Stimulated activated CD4-positive, alpha-beta T cell treated with anti-CD3 and anti-CD28 coated beads, TNF-alpha, amount 100 ng/mL, for 4 hours (primary cell): ENCODE data around the gene SLC22A16.

Experiments used
- DNase-seq, 3 experiments: peaks; one replicate each; pipeline ENCODE4 v3.0.0-alpha.2; 2020; ENCODE audit warnings: low read depth in 3 of 3

Gene SLC22A16

GRCh38 chr6:110404607-110405006 is 71.8 kb downstream of the SLC22A16 start:
- no peak for DNase-seq

GRCh38 chr6:110401585-110402176 is 74.7 kb downstream of the SLC22A16 start:
- no peak for DNase-seq

- DNase-seq = no peak
Observed at GRCh38 chr6:110400208-110400607, 76.2 kb downstream of the SLC22A16 start.

DNA sequence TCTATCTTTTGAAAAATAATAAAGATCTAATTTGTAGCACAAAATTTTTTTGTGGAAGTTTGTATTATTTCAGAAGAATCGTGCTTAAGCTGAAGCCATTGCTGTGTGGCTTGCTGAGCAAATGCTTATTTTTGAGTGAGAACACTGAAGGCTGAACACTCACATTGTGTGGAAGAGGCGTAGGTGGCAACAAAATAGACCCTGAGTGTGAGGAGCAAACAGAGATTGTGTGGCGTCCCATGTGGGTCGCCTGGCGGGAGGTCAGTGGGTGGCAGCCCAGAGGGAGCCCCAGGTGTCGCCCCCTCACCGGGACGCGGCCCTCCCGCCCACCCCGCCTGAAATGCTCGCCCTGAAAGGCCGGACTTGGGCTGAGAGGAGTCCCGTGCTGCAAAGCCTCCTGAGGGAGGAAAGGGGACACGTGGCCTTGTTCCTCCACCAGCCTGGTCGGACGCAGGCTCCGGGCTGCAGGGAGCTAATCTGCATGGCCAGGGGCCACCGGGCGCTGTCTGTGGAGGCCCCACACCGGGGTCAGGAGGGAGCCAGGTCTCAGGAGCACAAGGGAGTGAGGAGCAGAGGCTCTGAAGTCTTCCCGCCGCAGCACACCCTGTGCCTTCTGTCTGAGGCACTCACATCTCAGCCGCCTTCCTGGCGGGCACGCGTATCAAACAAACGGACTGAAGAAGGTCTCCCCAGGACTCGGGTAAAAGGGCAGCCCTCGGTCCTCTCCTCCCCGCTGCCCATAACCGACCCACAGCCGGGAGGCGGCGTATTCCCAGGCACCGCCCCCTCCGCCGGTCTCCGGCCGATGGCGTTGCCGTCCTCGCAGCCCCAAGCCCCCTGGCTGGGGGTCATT is 77.0 kb downstream of the SLC22A16 start:
- DNase-seq = no peak

DNA sequence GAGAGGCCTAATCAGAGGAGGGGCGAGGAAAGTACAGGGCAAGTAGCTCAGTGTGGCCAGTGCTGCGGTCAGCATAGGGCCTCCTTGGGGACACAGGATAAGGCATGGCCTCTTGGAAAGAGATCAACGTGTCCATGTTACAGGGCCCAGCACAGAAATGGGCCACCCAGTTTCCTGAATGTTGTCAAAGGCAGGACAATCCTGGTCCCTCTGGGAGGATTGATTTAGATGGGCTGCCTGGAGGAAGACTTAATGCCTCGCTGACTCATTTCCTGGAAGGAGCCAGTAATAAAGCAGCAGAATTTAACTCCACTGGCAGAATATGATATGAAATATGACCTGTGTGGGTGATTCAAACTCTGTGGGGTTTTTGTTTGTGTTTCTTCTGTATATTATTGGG is 77.6 kb downstream of the SLC22A16 start:
- DNase-seq = no peak

- no peak for DNase-seq
Observed at GRCh38 chr6:110395221-110395620, 81.2 kb downstream of the SLC22A16 start.

DNA sequence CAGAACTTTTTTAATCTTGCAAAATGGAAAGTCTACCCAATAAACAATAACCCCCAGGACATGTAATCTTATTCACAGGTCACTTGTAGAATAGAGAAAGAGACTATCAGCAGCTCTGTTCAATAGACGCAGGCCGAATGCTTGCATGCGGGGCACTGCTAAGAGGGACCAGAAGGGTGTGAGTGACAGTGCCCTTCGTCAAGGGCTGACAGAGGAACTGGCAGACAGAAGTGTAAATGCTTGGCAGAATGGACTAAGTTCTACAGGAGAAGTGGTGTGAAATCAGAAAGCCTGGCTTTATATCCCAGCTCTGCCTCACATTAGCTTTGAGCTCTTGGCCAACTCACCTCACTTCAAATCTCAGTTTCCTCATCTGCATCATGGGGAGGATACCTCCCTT is 82.0 kb downstream of the SLC22A16 start:
- no peak for DNase-seq

- no peak for DNase-seq
Observed at GRCh38 chr6:110392727-110393126, 83.7 kb downstream of the SLC22A16 start.

DNA sequence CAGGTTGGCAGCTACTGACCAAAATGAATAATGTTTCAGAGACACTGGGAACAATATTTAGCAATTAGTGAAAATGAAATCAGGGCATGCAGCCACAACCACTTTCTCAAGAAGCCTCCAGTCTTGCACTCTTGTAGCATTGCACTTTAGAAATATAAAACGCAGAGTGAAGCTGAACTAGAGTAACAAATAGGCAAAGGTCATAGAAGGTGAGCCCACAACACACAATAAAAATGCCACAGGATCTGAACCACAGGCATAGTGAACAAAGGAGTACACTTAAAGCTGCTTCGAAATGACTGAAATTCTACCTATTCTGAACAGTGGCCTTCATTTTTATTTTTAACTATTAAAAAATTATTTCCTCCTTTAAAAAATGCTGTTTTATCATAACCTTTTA is 86.0 kb downstream of the SLC22A16 start:
- DNase-seq = no peak

DNA sequence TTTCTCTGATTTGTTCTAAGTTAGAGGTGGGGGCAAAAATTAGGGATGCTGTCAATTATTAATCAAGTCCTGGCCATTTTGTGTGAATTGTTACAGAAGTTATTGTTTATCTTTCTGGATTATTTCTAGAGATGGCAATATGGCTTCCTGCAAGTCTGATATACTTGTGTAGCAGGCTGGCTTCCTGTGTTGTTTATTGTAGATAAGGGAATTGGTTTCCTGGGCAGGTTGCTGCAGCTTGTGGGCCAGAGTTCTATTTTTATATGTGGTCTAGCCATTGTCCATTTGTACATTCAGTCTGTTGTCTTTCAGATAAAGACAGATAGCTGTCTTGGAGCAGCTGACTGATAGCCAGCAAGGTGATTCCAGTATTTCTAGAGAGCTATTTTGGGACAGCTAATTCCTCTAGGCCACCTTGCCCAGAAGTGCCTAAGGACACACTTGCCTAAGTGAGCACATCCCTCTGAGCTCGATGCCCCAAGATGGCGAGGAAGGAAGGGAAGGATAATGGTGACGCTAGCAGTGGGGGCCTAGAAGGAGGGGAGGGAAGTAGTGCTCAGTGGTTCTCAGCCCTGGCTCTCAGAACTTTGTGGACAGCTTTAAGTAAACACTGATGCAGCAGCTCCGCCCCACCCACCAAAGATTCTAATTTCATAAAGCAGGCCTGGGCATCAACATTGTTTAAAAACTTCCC is 86.6 kb downstream of the SLC22A16 start:
- no peak for DNase-seq

DNA sequence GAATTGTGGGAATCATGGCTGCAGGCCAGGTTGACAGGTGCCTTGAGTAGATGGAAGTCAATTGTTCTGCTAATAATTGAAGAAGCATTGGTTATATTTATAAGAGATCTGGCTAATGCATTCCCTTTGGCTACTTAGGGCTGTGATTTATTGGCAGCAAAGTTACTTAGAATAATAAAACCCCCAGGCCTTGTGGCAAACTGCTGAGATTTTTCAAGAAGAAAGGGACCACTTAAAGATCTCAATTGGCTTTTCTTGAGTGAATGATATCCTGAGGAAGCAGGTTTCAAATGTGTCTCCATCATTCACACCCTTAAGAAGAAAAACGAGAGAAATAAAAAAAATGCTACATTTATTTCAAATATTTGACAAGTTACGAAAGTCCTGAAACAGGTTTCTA is 88.4 kb downstream of the SLC22A16 start:
- no peak for DNase-seq

- no peak for DNase-seq
Observed at GRCh38 chr6:110385458-110385863, 91.0 kb downstream of the SLC22A16 start.

GRCh38 chr6:110378552-110378951 is 97.9 kb downstream of the SLC22A16 start:
- DNase-seq = no peak
